Muscle of back (tissue), 13 donors: Measurements from ENCODE around the gene THUMPD1. TPM values are rescaled to one million over a fixed set of nuclear protein-coding genes. Genes with fewer than 3 reads are reported as not detected.
A peak's percentile ranks its signal among the peaks of the same experiment; 100 is the strongest.
"Not testable (repeated sequence)": the region's sequence is repeated elsewhere in the genome, so short reads cannot be mapped to it uniquely, and the experiment has no call there.

Experiments
- DNase-seq, 3 donors: peaks; one replicate each; pipeline versions ENCODE4 v3.0.0 to v3.0.0-alpha.2; 2013
- long read RNA-seq, 9 donors: transcript quantifications; one replicate each; lab custom pipeline, GENCODE V29; 2026
- polyA plus RNA-seq, 10 donors: library from polyadenylated mRNA; unstranded; fragments of 120-200 nt; gene quantifications; one replicate each; pipeline ENCODE4 v1.2.1, GENCODE V29; 2013; ENCODE audit not compliant: insufficient read length in 10 of 10

THUMPD1 gene
- 10 to 100 TPM; 26.2 to 36.6 (median 31.5) TPM for polyA plus RNA-seq
- long read RNA-seq, donor 1, full-length matches to known transcripts = 9 of 9 reads
- long read RNA-seq, donor 1, partial matches to known transcripts = 0 of 9 reads
- long read RNA-seq, donor 1, other reads (novel, unspliced or antisense) = 0 of 9 reads
- long read RNA-seq, donor 2, partial matches to known transcripts = 0 of 4 reads
- long read RNA-seq, donor 2, other reads (novel, unspliced or antisense) = 0 of 4 reads
- long read RNA-seq, donor 3 = 0 reads
- long read RNA-seq, donor 4, full-length matches to known transcripts = 4 of 54 reads
- long read RNA-seq, donor 4, partial matches to known transcripts = 50 of 54 reads
- long read RNA-seq, donor 4, other reads (novel, unspliced or antisense) = 0 of 54 reads
- long read RNA-seq, donor 5, full-length matches to known transcripts = 6 of 6 reads
- long read RNA-seq, donor 5, partial matches to known transcripts = 0 of 6 reads
- long read RNA-seq, donor 5, other reads (novel, unspliced or antisense) = 0 of 6 reads
- long read RNA-seq, donor 6, transcript THUMPD1-202 (4 exons, 2,624 nt) = major isoform, 6 of 89 reads
- long read RNA-seq, donor 6, partial matches to known transcripts = 82 of 89 reads
- long read RNA-seq, donor 6, other reads (novel, unspliced or antisense) = 0 of 89 reads
- long read RNA-seq, donor 7, full-length matches to known transcripts = 9 of 14 reads
- long read RNA-seq, donor 7, partial matches to known transcripts = 5 of 14 reads
- long read RNA-seq, donor 7, other reads (novel, unspliced or antisense) = 0 of 14 reads
- long read RNA-seq, donor 8, transcript THUMPD1-202 (4 exons, 2,624 nt) = major isoform, 5 of 5 reads
- long read RNA-seq, donor 8, partial matches to known transcripts = 0 of 5 reads
- long read RNA-seq, donor 8, other reads (novel, unspliced or antisense) = 0 of 5 reads
- long read RNA-seq, donor 9 = 0 reads

- peak; percentile 93 to 97 (median 96) for DNase-seq
Measured at GRCh38 chr16:20741554-20742285, at the start of gene THUMPD1. Gene THUMPD1 (minus strand): TSS chr16:20741818. CDS start chr16:20741739, 79 bp downstream.

- no peak for DNase-seq
Measured at GRCh38 chr16:20789130-20789529, 47.5 kb upstream of the THUMPD1 start.

GRCh38 chr16:20784204-20784603 is 42.6 kb upstream of the THUMPD1 start:
- DNase-seq = no peak

- no peak for DNase-seq
Measured at GRCh38 chr16:20782470-20782869, 40.9 kb upstream of the THUMPD1 start.

GRCh38 chr16:20781697-20782096 is 40.1 kb upstream of the THUMPD1 start:
- DNase-seq = no peak

- peak in 2 of 3 donors; percentile 2 to 7 for DNase-seq
Measured at GRCh38 chr16:20774703-20775362, 33.2 kb upstream of the THUMPD1 start.

- DNase-seq = no peak
Measured at GRCh38 chr16:20773679-20774078, 32.1 kb upstream of the THUMPD1 start.

GRCh38 chr16:20768818-20769217 is 27.2 kb upstream of the THUMPD1 start:
- no peak for DNase-seq

GRCh38 chr16:20768121-20768520 is 26.5 kb upstream of the THUMPD1 start:
- DNase-seq = no peak

GRCh38 chr16:20767577-20767976 is 26.0 kb upstream of the THUMPD1 start:
- no peak for DNase-seq

GRCh38 chr16:20766294-20766693 is 24.7 kb upstream of the THUMPD1 start:
- DNase-seq = no peak

GRCh38 chr16:20765732-20766131 is 24.1 kb upstream of the THUMPD1 start:
- no peak for DNase-seq

- not testable (repeated sequence) for DNase-seq
Measured at GRCh38 chr16:20764448-20764847, 22.8 kb upstream of the THUMPD1 start.

- DNase-seq = peak; percentile 63 to 88 (median 73)
Measured at GRCh38 chr16:20763461-20764232, 22.0 kb upstream of the THUMPD1 start, which contains the start of gene ACSM3. Gene ACSM3 (plus strand): TSS chr16:20764014. CDS start chr16:20770035, 6,021 bp downstream.

- DNase-seq = no peak
Measured at GRCh38 chr16:20762404-20763123, 20.9 kb upstream of the THUMPD1 start.

GRCh38 chr16:20761175-20761574 is 19.6 kb upstream of the THUMPD1 start:
- DNase-seq = no peak

- no peak for DNase-seq
Measured at GRCh38 chr16:20760346-20760745, 18.7 kb upstream of the THUMPD1 start.

- not testable (repeated sequence) for DNase-seq
Measured at GRCh38 chr16:20755799-20756198, 14.2 kb upstream of the THUMPD1 start.

GRCh38 chr16:20755238-20755637 is 13.6 kb upstream of the THUMPD1 start:
- no peak for DNase-seq

GRCh38 chr16:20753727-20754126 is 12.1 kb upstream of the THUMPD1 start:
- DNase-seq = no peak
